Measurements from ENCODE around the gene SHISA3. TPM values are rescaled to one million over a fixed set of nuclear protein-coding genes. Genes with fewer than 3 reads are reported as not detected.

Gene SHISA3
- total RNA-seq, 3 donors from 2014 or later = 0.33 to 3.8 (median 0.73) TPM

GRCh38 chr4:42440083-42440482 lies 42.8 kb downstream of the SHISA3 start:
- H3K27ac ChIP-seq = no peak overlapping the region
- intact Hi-C loops (cut with DNase I; ENCODE audit: low total_unique reads) = no loop called here

GRCh38 chr4:42442601-42443000 lies 45.3 kb downstream of the SHISA3 start:
- no peak for TF ChIP-seq POLR2A (IDR thresholded peaks at IDR 0.05)
- no peak for TF ChIP-seq CTCF (IDR thresholded peaks at IDR 0.05)
- TF ChIP-seq POLR2AphosphoS5 (IDR thresholded peaks at IDR 0.05) = no peak
- DNase-seq (ENCODE audit: low spot score in 2 of 2) = no peak
- Histone ChIP-seq H3K36me3 (no peaks in the 10 kb centered on the region), H3K9me3 (no peaks in the 10 kb centered on the region), H3K4me3 (no peak overlapping the region), H3K4me1 (no peaks in the 10 kb centered on the region), H3K27ac (no peak overlapping the region), H3K27me3 (no peaks in the 10 kb centered on the region)
- intact Hi-C loops (cut with DNase I; ENCODE audit: low total_unique reads) = no loop called here

More at GRCh38 chr4:42440083-42440482, 42.8 kb downstream of the SHISA3 start:
- no peaks in the 10 kb centered on the region for H3K27me3 ChIP-seq
- H3K4me3 ChIP-seq = no peak overlapping the region
- DNase-seq (ENCODE audit: low spot score in 2 of 2) = no peak
- TF ChIP-seq POLR2AphosphoS5 (IDR thresholded peaks at IDR 0.05) = no peak
- TF ChIP-seq CTCF (IDR thresholded peaks at IDR 0.05) = no peak
- no peak for TF ChIP-seq POLR2A (IDR thresholded peaks at IDR 0.05)
- no peaks in the 10 kb centered on the region for H3K4me1 ChIP-seq
- no peaks in the 10 kb centered on the region for H3K9me3 ChIP-seq
- no peaks in the 10 kb centered on the region for H3K36me3 ChIP-seq

- Histone ChIP-seq H3K4me3 (no peak overlapping the region), H3K4me1 (no peaks in the 10 kb centered on the region), H3K9me3 (no peaks in the 10 kb centered on the region), H3K36me3 (no peaks in the 10 kb centered on the region), H3K27me3 (no peaks in the 10 kb centered on the region), H3K27ac (no peak overlapping the region)
- no peak for DNase-seq (ENCODE audit: low spot score in 2 of 2)
- TF ChIP-seq POLR2A (IDR thresholded peaks at IDR 0.05) (no peak), POLR2AphosphoS5 (IDR thresholded peaks at IDR 0.05) (no peak), CTCF (IDR thresholded peaks at IDR 0.05) (no peak)
- intact Hi-C loops (cut with DNase I; ENCODE audit: low total_unique reads) = no loop called here
These were observed 47.8 kb downstream of the SHISA3 start for GRCh38 chr4:42445038-42445437.

GRCh38 chr4:42446823-42447222 lies 49.5 kb downstream of the SHISA3 start:
- Histone ChIP-seq H3K4me3 (no peak overlapping the region), H3K27ac (no peak overlapping the region), H3K9me3 (no peaks in the 10 kb centered on the region), H3K4me1 (no peaks in the 10 kb centered on the region), H3K27me3 (no peaks in the 10 kb centered on the region), H3K36me3 (no peaks in the 10 kb centered on the region)
- intact Hi-C loops (cut with DNase I; ENCODE audit: low total_unique reads) = no loop called here
- TF ChIP-seq POLR2A (IDR thresholded peaks at IDR 0.05) = no peak
- DNase-seq (ENCODE audit: low spot score in 2 of 2) = no peak

Other genes with a start within 250 kb of the SHISA3 start
- gene BEND4, start 244.8 kb upstream of the SHISA3 start, total RNA-seq = under 1 TPM; under 0.01 to 0.44 (median under 0.01) TPM